ENCODE results near the gene SH2B3.

Gene SH2B3

DNA sequence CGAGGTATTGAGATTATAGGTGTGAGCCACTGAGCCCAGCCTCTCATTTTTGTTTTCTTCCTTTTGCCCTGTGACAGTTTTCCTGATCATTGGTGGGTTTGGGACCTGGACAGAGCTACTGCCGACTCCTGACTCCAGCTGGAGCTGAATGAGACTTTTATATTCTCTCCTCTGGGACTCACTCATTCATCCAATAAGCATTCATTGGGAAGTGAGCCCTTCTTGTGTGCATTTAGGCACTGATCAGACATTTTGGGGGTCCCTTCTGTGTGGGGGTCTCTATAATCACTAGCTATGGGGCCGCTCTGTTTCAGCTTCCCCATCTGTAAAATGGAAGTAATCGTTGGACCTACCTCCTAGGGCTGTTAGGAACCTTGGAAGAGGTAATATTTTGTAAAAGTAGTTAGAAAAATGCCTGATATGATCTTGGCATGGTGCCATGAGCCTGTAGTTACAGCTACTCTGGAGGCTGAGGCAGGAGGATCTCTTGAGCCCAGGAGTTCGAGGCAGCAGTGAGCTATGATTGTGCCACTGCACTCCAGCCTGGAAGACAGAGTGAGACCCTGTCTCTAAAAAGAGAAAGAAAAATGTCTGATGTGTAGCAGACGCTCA lies 7.2 kb downstream of the SH2B3 start:
- no peak for FAIRE-seq
- TF ChIP-seq SPI1 (IDR thresholded peaks at IDR 0.05; ENCODE audit: low read depth, low read length), result no peak
- no peak for TF ChIP-seq POLR2AphosphoS5 (IDR thresholded peaks at IDR 0.05; ENCODE audit: low read depth, low read length)
- no peak for TF ChIP-seq POU2F2 (IDR thresholded peaks at IDR 0.05; ENCODE audit: low read depth, low read length)
- no peak for DNase-seq (ENCODE audit: insufficient read length, low spot score)

DNA sequence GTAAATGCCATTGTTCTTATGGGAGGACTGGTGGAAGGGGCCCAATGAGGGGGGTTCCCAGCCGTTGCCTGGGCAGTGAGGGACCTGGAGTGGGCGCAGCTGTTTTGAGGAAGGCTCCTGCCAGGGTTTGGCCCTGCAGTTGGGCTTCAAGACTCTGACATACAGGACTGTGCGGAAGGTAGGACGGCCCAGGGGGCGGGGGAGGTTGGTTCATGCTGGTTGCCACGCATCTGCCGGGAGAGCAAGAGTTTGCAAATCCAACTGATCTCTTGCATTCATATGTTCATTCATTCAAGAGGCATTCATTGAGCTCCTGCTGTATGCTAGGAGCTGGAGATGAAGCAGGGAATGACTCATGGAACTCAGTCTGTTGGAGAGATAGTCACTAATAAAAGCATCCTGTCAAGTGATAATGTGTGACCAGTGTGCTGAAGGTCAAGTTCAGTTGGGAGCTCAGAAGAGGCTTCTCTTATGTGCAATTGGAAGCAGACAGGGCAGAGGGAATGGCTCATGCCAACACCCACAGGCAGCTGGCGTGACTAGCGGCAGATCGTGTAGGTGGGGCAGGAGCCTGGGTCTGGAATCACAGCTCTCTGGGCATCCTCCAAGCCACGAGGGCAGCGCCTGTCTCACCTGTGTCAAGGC lies 7.8 kb downstream of the SH2B3 start:
- FAIRE-seq (peak; percentile 13), DNase-seq (ENCODE audit: insufficient read length, low spot score) (no peak)
- TF ChIP-seq SPI1 (IDR thresholded peaks at IDR 0.05; ENCODE audit: low read depth, low read length) (no peak), TAF1 (IDR thresholded peaks at IDR 0.05; ENCODE audit: low read depth, low read length) (no peak), POLR2AphosphoS5 (IDR thresholded peaks at IDR 0.05; ENCODE audit: low read depth, low read length) (no peak), POLR2A (IDR thresholded peaks at IDR 0.05; ENCODE audit: low read depth, low read length) (no peak), PAX5 (IDR thresholded peaks at IDR 0.05; ENCODE audit: insufficient read depth, low read length, severe bottlenecking) (no peak), POU2F2 (IDR thresholded peaks at IDR 0.05; ENCODE audit: low read depth, low read length) (no peak)

DNA sequence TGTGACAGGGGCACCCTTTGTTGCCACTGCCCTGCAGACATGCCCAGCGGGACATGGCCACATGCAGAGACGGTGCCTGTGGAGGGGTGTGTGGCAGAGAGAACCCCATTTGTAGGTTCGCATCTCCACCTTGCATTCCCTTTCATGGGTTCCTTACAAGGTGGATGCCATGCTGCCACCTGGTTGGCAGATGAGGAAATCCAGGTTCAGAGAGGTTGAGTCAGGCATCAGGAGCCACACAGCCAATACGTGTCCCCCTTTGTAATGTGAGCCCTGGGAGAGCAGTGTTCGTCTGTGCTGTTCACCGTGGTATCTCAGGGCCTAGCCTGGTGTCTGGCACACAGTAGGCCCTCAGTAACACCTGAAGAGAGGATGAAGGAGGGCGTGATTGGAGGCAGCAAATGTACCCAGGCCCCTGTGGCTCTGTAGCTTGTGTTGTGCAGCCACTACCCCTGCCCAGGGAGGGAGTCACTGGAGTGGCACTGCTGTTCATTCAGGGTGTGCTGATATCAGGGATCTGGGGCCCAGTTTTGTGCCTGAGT lies 9.1 kb downstream of the SH2B3 start:
- no peak for DNase-seq (ENCODE audit: insufficient read length, low spot score)
- peak; percentile 13 for FAIRE-seq
- TF ChIP-seq POLR2AphosphoS5 (IDR thresholded peaks at IDR 0.05; ENCODE audit: low read depth, low read length), result 0 out of 2 replicates have a peak, but pooled peaks have one; percentile 52
- no peak for TF ChIP-seq PAX5 (IDR thresholded peaks at IDR 0.05; ENCODE audit: insufficient read depth, low read length, severe bottlenecking)
- TF ChIP-seq POLR2A (IDR thresholded peaks at IDR 0.05; ENCODE audit: low read depth, low read length), result no peak

DNA sequence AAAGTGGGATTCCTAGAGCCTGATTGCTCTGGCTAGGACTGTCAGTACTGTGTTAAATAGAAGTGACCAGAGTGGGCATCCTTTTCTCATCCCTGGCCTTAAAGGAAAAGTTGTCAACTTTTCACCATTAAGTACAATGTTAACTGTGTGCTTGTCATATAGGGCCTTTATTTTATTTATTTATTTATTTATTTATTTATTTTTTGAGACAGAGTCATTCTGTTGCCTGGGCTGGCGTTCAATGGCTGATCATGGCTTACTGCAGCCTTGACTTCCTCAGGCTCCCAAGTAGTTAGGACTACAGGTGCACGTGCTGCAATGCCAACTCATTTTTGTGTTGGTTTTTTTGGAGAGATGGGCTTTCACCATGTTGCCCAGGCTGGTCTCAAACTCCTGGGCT lies 11.6 kb downstream of the SH2B3 start:
- FAIRE-seq (no peak), DNase-seq (ENCODE audit: insufficient read length, low spot score) (no peak)
- TF ChIP-seq PAX5 (IDR thresholded peaks at IDR 0.05; ENCODE audit: insufficient read depth, low read length, severe bottlenecking) (no peak), POLR2A (IDR thresholded peaks at IDR 0.05; ENCODE audit: low read depth, low read length) (no peak), TAF1 (IDR thresholded peaks at IDR 0.05; ENCODE audit: low read depth, low read length) (no peak), POU2F2 (IDR thresholded peaks at IDR 0.05; ENCODE audit: low read depth, low read length) (no peak), POLR2AphosphoS5 (IDR thresholded peaks at IDR 0.05; ENCODE audit: low read depth, low read length) (no peak), SPI1 (IDR thresholded peaks at IDR 0.05; ENCODE audit: low read depth, low read length) (no peak)

DNA sequence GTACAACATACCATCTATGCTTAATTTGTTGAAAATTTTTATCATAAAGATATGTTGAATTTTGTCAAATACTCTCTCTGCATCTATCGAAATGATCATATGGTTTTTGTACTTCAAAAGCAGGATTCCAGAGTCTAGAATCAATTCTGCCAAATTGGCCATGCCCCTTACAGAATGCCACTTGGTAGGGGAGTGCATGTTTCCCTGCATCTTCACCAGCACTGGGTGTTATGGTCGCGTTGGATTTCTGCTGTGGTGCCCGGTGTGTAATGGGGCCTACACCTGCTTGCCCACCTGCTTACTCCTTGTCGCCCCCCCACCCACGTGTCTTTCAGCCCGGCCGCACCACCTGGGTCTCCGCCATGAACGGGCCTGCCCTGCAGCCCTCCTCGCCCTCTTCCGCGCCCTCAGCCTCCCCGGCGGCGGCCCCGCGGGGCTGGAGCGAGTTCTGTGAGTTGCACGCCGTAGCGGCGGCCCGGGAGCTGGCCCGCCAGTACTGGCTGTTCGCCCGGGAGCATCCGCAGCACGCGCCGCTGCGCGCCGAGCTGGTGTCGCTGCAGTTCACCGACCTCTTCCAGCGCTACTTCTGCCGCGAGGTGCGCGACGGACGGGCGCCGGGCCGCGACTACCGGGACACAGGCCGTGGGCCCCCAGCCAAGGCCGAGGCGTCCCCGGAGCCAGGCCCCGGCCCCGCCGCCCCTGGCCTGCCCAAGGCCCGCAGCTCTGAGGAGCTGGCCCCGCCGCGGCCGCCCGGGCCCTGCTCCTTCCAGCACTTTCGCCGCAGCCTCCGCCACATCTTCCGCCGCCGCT lies 12.3 kb downstream of the SH2B3 start:
- DNase-seq (ENCODE audit: insufficient read length, low spot score), result no peak
- no peak for FAIRE-seq
- TF ChIP-seq POLR2A (IDR thresholded peaks at IDR 0.05; ENCODE audit: low read depth, low read length) (no peak), POU2F2 (IDR thresholded peaks at IDR 0.05; ENCODE audit: low read depth, low read length) (no peak)

DNA sequence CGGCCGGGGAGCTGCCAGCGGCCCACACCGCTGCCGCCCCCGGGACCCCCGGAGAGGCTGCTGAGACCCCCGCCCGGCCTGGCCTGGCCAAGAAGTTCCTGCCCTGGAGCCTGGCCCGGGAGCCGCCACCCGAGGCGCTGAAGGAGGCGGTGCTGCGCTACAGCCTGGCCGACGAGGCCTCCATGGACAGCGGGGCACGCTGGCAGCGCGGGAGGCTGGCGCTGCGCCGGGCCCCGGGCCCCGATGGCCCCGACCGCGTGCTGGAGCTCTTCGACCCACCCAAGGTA lies 12.8 kb downstream of the SH2B3 start:
- no peak for TF ChIP-seq POLR2A (IDR thresholded peaks at IDR 0.05; ENCODE audit: low read depth, low read length)
- DNase-seq (ENCODE audit: insufficient read length, low spot score), result no peak
- FAIRE-seq, result no peak

- TF ChIP-seq TAF1 (IDR thresholded peaks at IDR 0.05; ENCODE audit: low read depth, low read length) (no peak), SPI1 (IDR thresholded peaks at IDR 0.05; ENCODE audit: low read depth, low read length) (no peak), POLR2A (IDR thresholded peaks at IDR 0.05; ENCODE audit: low read depth, low read length) (no peak), POLR2AphosphoS5 (IDR thresholded peaks at IDR 0.05; ENCODE audit: low read depth, low read length) (no peak), POU2F2 (IDR thresholded peaks at IDR 0.05; ENCODE audit: low read depth, low read length) (no peak), PAX5 (IDR thresholded peaks at IDR 0.05; ENCODE audit: insufficient read depth, low read length, severe bottlenecking) (no peak)
- FAIRE-seq, result no peak
Measured at GRCh38 chr12:111419784-111420183, 14.1 kb downstream of the SH2B3 start.

DNA sequence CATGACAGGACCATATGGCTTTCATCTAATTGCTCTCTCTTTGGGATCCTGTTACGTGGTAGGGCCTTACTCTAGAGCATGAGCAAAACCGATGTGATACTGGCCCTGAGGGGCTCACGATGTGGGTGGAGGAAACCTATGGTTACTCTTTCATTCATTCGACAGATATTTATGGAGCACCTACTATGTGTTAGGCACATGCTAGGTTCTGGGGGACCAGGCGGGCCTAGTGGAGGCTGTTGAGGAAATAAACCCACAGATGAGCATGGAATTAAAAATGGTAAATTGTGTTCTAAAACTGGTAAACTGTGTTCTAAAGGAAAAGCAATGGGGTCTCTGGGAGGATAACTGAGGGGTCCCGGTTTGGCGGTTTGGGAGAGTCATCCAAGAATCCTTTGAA lies 14.8 kb downstream of the SH2B3 start:
- FAIRE-seq (no peak), DNase-seq (ENCODE audit: insufficient read length, low spot score) (no peak)
- TF ChIP-seq POU2F2 (IDR thresholded peaks at IDR 0.05; ENCODE audit: low read depth, low read length), result no peak
- TF ChIP-seq POLR2AphosphoS5 (IDR thresholded peaks at IDR 0.05; ENCODE audit: low read depth, low read length), result no peak
- TF ChIP-seq POLR2A (IDR thresholded peaks at IDR 0.05; ENCODE audit: low read depth, low read length), result no peak
- TF ChIP-seq PAX5 (IDR thresholded peaks at IDR 0.05; ENCODE audit: insufficient read depth, low read length, severe bottlenecking), result no peak
- no peak for TF ChIP-seq TAF1 (IDR thresholded peaks at IDR 0.05; ENCODE audit: low read depth, low read length)
- no peak for TF ChIP-seq SPI1 (IDR thresholded peaks at IDR 0.05; ENCODE audit: low read depth, low read length)

More at GRCh38 chr12:111419784-111420183, 14.1 kb downstream of the SH2B3 start:
- no peak for DNase-seq (ENCODE audit: insufficient read length, low spot score)

DNA sequence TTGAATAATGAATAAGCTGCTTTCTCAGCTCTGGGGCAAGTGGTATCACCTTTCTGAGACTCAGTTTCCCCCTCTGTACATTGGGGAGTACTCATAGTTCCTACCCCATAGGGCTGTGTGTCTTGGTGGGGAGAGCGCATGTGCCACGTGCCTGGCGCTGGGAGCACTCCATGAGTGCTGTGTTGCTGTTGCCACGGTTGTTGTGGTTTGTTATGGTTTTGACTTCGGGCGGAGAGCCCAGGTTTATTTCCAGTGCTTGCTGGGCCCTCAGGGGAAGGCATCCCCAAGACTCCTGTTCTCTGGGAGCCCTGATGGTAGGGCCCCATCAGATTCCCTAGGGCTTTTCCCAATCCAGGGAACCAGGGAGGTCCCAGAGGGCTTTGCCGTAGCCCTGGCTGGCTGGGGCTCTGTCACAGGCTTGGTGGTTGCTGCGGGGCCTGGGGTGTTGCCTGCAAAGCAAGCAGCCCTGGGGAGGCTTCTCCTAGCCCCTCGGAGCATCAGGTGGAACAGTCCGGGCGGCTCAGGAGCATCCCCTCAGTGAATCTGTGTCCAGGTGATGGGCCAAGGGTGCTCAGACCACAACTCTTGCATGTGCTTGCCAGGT lies 18.6 kb downstream of the SH2B3 start:
- DNase-seq (ENCODE audit: insufficient read length, low spot score), result no peak
- no peak for FAIRE-seq
- TF ChIP-seq POLR2A (IDR thresholded peaks at IDR 0.05; ENCODE audit: low read depth, low read length) (0 out of 2 replicates have a peak, but pooled peaks have one; percentile 24), SPI1 (IDR thresholded peaks at IDR 0.05; ENCODE audit: low read depth, low read length) (no peak)

DNA sequence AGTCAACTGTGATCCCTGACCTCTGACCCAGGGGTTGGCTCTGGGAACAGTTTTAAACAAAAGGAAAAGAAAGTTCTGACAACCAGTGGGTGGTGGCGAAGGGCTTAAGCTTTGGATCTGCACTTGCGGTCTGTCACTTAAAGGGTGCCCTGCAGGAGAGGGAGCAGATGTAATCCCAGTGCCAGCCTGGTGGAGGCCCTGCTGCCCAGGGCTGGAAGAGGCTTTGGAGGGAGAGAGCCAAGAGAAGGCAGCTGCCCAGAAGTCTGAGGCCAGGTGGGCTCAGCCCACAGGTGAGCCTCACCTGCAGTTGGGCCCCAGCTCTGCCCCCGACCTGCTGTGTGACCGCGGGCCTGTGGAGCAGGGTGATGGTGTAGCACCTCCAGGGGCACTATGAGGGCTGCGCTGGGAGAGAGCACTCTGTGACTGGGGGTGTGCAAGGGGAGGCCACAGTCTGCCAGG lies 19.1 kb downstream of the SH2B3 start:
- DNase-seq (ENCODE audit: insufficient read length, low spot score) (no peak), FAIRE-seq (no peak)
- TF ChIP-seq SPI1 (IDR thresholded peaks at IDR 0.05; ENCODE audit: low read depth, low read length) (no peak), POLR2AphosphoS5 (IDR thresholded peaks at IDR 0.05; ENCODE audit: low read depth, low read length) (peak; percentile 11; the same call in 1 of the 2 replicates)

Data from GM12891 (cell line).